ENCODE data around the gene ABR.
"Not testable (repeated sequence)": the region's sequence is repeated elsewhere in the genome, so short reads cannot be mapped to it uniquely, and the experiment has no call there.

ABR gene

GRCh38 chr17:979539-980405 is 200.0 kb downstream of the ABR start, which contains the start of gene NXN:
NXN (minus strand) TSS chr17:979776.
- peak; percentile 99 for DNase-seq (ENCODE audit: low spot score)
- no peak for TF ChIP-seq CTCF (IDR thresholded peaks at IDR 0.05; ENCODE audit: extremely low read depth, insufficient read depth, missing control alignments)
- in situ Hi-C loops (cut with MboI; ENCODE audit: low pct_unique_long_range_greater_than_20kb, low sequenced_read_pairs, unreplicated experiment) = loop anchor here (10.0 kb wide), 1 partner anchor 195 kb away; the partner anchor contains the start of genes GLOD4 and MRM3

- DNase-seq (ENCODE audit: low spot score) = no peak
- in situ Hi-C loops (cut with MboI; ENCODE audit: low pct_unique_long_range_greater_than_20kb, low sequenced_read_pairs, unreplicated experiment) = no loop called here
- peak; percentile 18 for TF ChIP-seq CTCF (IDR thresholded peaks at IDR 0.05; ENCODE audit: extremely low read depth, insufficient read depth, missing control alignments)
Observed at GRCh38 chr17:979212-979538, 200.6 kb downstream of the ABR start.

GRCh38 chr17:978103-979093 is 201.4 kb downstream of the ABR start:
- TF ChIP-seq CTCF (IDR thresholded peaks at IDR 0.05; ENCODE audit: extremely low read depth, insufficient read depth, missing control alignments) = no peak
- in situ Hi-C loops (cut with MboI; ENCODE audit: low pct_unique_long_range_greater_than_20kb, low sequenced_read_pairs, unreplicated experiment) = no loop called here

GRCh38 chr17:977166-977565 is 202.6 kb downstream of the ABR start:
- DNase-seq (ENCODE audit: low spot score) = no peak
- in situ Hi-C loops (cut with MboI; ENCODE audit: low pct_unique_long_range_greater_than_20kb, low sequenced_read_pairs, unreplicated experiment) = no loop called here
- TF ChIP-seq CTCF (IDR thresholded peaks at IDR 0.05; ENCODE audit: extremely low read depth, insufficient read depth, missing control alignments) = no peak

More at GRCh38 chr17:978103-979093, 201.4 kb downstream of the ABR start:
- no peak for DNase-seq (ENCODE audit: low spot score)

GRCh38 chr17:976312-976711 is 203.5 kb downstream of the ABR start:
- no peak for TF ChIP-seq CTCF (IDR thresholded peaks at IDR 0.05; ENCODE audit: extremely low read depth, insufficient read depth, missing control alignments)
- in situ Hi-C loops (cut with MboI; ENCODE audit: low pct_unique_long_range_greater_than_20kb, low sequenced_read_pairs, unreplicated experiment) = no loop called here

GRCh38 chr17:975371-975915 is 204.3 kb downstream of the ABR start:
- no peak for TF ChIP-seq CTCF (IDR thresholded peaks at IDR 0.05; ENCODE audit: extremely low read depth, insufficient read depth, missing control alignments)
- in situ Hi-C loops (cut with MboI; ENCODE audit: low pct_unique_long_range_greater_than_20kb, low sequenced_read_pairs, unreplicated experiment) = no loop called here
- no peak for DNase-seq (ENCODE audit: low spot score)

More at GRCh38 chr17:976312-976711, 203.5 kb downstream of the ABR start:
- no peak for DNase-seq (ENCODE audit: low spot score)

- DNase-seq (ENCODE audit: low spot score); in situ Hi-C loops (cut with MboI; ENCODE audit: low pct_unique_long_range_greater_than_20kb, low sequenced_read_pairs, unreplicated experiment): not testable (repeated sequence)
Observed at GRCh38 chr17:974778-975177, 205.0 kb downstream of the ABR start.

All from GM13977 (cell line).